HG03064 (cell line): ENCODE data around the gene PAPOLA.
"Not testable (repeated sequence)": the region's sequence is repeated elsewhere in the genome, so short reads cannot be mapped to it uniquely, and the experiment has no call there.

Experiments
- ATAC-seq: cut with Tn5 transposase; IDR thresholded peaks from one replicate; pipeline ENCODE4 v1.9.1; 2021; ENCODE audit warnings: low read depth; ENCODE audit not compliant: unreplicated experiment

PAPOLA gene

DNA sequence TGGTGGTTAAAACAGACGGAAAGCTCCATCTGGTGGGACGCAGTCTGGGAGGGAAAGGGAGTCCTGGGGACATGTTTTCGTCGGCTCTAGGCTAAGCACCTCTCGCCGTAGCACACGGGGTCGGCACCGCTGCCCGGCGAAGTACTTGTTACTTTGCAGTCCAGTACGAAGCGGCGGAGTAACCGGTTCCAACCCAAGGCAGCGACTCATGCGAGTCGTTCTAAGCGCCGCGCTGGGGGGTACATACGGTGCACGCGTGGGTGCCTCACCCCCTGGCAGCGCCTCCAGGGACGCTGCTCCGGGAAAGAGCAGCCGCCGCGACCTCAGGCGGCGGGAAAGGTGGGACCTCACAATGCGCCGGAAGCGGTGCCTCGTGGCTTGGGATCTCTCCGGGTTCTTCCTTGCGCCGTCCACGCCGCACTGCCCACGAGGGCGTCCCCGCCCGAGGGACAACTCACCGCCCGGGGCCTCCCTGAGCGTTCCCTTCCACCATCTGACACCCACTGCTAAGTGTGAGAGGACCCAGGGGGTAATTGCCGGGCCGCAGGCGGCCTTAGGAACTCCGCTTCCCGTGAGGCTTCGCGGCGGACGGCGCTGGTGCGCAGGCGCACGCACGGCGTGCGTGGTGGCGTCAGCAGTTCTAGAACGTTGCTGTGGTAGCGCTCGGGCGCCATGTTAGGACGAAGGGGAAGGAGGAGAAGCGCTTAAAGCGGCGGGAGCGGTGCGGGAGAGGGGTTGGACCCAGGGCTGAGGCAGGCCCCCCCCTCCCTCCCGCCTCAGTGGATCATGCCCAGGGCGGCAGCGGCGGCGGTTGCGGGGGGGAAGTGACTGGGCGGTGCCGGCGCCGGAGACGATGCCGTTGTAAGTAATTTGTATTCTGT is at the start of gene PAPOLA:
TSS of gene PAPOLA (plus strand) at position 643 of the 881 bp plus-strand sequence. CDS start at position 854, 211 bp downstream.
- peak; percentile 82 for ATAC-seq

DNA sequence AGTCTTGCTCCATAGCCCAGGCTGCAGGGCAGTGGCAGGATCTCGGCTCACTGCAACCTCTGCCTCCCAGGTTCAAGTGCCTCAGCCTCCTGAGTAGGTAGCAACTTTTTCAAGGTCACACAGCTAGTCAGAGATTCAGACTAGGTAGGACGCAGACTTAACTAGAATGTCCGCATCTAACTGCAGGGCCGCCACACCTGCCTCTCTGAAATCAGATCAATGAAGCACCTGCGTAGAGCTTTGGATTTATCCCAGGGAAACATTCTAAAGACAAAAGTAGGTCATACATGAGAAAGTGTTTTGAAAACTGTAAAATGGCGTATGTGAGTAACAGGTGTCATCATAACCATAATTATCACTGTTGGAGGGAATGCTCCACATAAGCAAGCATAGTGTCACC is 49.5 kb upstream of the PAPOLA start:
- ATAC-seq = no peak

DNA sequence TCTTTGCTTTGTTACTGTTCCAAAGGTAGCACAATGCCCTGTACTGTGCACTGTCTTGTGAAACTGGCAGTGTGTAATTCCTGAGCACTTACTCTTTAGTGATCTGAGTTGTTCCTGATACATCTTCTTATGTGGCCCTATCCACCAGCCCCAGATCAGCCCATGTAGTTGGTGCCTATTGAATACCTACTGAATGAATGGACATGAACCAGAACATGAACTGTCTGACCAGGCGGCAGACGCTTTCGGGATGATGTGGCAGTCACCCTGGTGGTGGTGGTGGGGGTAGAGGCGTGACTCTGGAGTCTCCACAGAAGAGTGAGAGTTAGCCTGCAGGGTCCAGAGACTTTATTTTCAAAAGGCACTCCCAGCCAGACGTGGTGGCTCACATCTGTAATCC is 46.6 kb upstream of the PAPOLA start:
- ATAC-seq = no peak

DNA sequence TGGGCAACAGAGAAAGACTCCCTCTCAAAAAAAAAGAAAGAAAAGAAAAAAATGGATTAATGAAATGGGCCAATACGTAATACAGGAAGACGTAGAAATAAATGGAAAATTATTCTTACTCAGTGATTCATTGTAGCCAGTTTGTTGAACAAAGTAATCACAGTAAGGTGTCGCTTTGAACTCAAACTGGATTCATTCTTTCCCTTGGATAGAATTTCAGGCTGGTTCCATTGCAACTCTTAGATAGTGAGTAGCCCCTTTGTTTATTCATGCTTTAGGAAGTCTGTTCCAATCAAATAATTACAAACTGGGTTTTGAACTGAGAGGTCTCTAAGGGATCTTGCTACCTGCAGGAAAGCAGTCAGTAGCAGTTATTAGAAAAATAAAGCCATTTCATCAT is 42.3 kb upstream of the PAPOLA start:
- no peak for ATAC-seq

DNA sequence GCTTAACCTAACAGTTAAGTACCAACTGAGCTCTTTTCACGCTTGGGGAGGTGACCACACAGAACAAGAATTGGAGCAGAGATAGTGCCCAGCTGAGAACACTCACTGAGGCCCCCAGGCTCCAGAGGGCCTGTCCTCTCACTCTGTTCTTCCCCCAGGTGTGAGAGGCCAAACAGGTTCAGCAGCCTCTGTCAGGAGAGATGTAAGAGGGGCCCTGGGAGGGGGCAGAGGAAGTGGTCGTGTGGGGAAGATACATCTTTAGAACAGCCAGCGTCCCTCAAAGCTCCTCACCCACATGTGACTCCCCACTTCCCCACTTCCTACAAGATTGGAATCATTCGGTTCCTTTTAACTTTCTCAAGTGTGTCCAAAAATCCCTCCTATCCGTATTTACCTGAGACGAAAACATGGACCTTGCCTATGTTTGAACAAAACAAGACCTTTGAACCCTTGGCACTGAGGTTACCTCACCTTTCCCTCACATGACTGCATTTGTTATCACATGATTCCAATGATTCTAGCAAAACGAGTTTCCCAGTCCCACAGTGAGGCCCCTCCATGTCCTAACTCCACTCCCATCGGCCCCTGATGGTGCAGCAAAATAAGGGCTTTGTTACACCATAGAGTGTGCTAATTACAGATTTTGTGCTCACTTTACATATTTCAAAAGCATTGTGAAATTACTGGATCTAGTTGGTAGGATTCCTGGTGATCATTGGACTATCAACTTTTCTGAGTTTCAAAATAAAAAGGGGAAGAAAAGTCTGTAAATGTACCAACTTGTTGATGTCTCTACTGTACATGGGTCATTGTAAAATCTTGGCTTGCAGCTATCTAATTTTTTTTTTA is 40.0 kb upstream of the PAPOLA start:
- no peak for ATAC-seq

DNA sequence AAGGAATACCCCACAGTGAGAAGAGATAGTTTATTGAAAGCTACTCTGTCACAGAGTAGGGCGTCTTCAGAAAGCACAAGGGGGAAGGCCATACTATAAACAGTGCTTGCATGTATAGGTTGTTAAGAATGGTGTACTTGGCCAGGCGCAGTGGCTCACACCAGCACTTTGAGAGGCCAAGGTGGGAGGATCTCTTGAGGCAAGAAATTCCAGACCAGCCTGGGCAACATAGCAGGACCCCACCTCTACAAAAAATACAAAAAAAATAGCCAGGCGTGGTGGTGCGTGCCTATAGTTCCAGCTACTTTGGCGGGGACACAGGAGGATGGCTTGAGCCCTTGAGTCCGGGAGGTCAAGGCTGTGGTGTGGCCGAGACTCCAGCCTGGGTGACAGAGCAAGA is 38.0 kb upstream of the PAPOLA start:
- ATAC-seq = no peak

DNA sequence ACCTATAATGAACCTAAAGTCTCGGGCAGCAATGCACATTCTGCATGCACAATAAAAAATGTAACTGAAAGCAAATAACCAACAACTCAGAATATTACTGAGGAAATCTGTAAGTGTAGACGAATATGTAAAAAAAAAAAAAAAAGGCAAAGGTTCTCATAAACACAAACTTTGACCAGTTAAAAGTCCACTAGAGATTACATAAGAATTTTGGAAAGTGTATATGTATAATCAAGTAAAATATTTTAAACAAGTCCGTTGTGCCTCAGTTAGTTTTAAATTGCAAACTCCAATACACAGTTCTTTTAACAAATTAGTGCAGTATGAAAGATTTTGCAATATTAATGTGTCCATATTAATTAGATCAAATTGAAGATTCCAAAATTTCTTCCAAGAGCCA is 35.3 kb upstream of the PAPOLA start:
- no peak for ATAC-seq

DNA sequence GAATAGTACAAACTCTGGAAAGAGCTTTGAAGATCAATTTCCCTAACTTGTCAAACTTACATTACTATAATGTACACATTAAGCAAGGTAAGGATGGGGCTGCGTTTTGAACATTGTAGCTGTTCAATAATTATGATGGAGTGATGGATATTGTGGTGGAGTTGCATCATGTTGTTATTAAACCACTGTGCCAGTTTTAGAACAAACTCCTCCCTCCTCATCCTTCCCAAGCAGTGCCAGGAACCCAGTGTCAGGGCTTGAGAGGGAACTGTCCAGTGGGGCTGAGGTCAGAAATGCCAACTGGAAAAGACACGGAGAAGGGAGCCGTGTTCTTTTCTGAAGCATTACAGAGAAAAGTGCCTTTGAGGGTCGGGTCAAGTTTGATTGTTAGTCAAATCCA is 31.9 kb upstream of the PAPOLA start:
- ATAC-seq = no peak

DNA sequence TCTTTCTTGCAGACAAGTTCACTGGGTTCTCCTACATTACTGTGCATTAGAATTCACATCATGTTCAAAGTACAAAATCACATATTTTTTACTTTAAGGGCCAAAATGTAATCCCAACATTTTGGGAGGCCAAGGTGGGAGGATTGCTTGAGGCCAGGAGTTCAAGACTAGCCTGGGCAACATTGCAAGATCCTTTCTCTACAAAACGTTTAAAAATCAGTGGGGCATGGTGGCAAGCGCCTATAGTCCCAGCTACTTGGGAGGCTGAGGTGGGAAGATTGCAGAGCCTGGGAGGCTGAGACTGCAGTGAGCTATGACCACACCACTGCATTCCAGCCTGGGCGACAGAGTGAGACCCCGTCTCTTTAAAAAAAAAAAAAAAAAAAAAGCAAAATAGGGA is 31.2 kb upstream of the PAPOLA start:
- ATAC-seq = not testable (repeated sequence)

DNA sequence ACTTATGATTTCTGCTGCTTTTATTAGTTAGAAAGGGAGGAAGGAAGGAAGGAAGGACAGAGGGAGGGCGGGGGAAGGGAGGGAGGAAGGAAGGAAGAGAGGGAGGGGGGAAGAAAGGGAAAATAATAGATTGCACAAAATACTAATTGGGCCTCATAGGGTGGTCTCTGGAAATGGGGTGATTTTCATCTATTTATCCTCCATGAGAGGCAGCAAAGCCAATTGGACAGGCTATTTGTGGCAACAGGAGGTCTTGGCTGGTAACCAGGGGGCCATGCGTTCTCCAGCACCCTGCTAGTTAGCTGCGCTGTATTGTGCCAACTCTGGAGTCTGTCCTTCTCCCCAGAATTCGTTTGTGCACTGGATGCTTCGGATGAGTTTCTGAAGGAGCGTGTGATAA is 24.1 kb upstream of the PAPOLA start:
- no peak for ATAC-seq

DNA sequence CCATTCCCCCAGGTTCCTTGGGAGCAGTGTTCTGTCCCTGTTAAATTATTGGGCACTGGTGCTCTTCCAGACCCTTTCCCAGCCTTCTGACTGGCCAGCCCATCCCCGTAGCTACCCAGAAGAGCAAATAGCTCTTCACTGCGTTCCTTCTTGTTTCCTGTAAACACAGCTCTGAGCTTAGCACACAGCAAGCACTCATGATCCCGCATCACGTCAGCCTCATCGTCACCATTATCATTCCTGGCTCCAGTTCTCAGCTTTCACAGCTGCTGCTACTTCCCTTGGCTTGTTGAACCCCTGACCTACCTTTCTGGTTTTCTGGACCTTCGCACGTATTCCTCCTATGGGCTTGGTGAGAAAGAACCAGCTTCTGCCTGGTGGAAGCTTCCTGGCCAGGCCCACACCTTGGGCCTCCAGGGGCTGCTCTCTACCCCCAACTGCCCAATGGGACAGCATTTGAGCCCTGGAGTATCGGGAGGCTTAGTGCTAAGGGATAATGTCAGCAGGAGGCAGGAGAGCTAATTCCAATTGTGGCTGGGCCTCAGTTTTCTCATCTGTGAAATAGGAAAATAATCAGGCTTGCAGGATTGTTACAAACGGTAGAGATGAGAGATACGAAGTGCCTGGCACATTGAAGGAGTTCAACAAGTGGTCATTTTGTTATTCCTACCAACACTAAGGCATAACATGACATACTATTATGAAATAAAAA is 22.6 kb upstream of the PAPOLA start:
- no peak for ATAC-seq

DNA sequence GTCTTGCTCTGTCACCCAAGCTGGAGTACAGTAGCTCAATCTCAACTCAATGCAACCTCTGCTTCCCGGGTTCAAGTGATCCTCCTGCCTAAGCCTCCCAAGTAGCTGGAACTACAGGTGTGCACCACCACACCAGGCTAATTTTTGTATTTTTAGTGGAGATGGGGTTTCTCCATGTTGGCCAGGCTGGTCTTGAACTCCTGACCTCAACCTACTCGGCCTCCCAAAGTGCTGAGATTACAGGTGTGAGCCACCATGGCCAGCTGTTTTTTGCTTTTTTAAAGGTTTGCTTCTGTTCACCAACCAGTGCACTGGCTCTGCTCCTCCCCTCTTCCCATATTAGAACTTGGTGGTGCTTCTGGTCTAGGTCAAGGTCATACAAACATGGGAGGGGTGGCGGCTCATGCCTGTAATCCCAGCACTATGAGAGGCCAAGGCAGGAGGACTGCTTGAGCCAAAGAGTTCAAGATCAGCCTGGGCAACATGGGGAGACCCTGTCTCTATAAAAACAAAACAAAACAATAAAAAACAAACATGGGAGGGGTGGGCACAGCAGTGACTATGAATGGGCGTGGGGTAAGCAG is 20.4 kb upstream of the PAPOLA start:
- no peak for ATAC-seq

DNA sequence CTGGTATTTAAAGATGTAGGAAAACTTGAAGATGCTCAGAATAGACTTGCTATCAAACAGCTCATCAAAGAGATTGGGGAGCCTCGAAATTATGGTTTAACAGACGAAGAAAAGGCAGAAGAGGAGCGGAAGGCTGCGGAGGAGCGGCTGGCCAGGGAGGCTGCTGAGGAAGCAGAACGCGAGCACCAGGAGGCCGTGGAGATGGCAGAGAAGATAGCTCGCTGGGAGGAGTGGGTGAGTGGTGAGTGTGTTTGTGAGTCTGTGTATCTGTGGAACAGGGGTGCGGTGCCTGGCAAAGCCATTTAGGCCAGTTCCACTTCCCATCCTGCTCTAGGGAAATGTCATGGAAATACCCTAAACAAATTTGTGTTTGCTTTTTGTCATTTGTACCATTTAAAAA is 19.2 kb upstream of the PAPOLA start:
- ATAC-seq = no peak

DNA sequence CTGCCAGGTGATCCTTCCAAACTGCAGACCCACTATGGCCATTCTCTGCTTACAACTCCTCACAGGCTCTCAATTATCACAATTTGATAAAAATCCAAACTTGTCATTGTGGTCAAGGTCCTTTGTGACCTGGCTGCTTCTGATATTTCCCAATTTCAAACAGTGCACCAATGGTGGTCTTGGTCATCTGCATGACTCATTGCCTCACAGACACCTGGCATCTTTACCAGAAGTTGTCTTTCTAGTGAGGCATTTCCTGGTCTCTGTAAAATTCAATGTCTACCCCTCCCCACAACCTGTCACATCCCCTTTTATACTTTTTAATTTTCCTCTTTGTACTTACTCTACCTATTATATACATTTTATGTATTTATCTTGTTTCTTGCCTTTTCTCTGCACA is 17.8 kb upstream of the PAPOLA start:
- no peak for ATAC-seq

DNA sequence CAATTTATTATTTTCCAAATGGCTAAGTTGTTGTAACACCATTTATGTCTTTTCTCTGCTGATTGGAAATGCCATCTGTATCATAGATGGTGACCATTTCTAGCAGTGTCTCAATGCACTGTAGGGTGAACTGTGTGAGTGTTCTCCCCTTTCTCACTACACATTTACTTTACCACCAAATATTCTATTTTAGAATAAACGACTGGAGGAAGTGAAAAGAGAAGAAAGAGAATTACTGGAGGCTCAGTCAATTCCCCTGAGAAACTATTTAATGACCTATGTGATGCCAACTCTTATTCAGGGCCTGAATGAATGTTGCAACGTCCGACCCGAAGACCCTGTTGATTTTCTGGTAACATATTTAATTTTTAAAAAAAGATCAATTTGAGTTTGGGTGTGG is 15.5 kb upstream of the PAPOLA start:
- peak; percentile 80 for ATAC-seq

DNA sequence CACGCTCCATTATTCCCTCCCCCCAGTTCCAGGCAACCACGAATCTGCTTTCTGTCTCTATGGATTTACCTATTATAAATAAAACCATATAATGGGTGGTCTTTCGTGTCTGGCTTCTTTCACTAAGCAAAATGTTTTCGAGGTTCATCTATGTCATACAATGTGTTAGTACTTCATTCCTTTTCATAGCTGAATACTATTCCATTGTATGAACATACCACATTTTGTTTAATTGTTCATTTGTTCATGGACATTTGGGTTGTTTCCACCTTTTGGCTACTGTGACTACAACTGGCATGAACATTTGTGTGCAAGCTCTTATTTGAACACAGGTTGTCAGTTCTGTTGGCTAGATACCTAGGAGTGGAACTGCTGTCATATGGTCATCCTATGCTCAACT is 12.9 kb upstream of the PAPOLA start:
- no peak for ATAC-seq

DNA sequence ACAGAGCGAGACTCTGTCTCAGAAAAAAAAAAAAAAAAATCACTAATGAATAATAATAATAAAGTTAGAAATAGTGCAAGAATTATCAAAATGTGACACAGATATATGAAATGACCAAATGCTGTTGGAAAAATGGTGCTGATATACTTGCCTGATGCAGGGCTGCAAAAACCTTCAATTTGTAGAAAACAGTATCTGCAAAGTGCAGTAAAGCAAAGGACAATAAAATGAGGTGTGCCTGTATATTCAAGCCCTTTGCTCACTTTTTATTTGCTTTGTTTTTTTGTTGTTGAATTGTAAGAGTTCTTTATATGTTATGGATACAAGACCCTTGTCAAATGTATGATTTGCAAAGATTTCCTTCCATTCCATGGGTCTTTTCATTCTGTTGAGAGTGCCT is 9.0 kb upstream of the PAPOLA start:
- no peak for ATAC-seq

DNA sequence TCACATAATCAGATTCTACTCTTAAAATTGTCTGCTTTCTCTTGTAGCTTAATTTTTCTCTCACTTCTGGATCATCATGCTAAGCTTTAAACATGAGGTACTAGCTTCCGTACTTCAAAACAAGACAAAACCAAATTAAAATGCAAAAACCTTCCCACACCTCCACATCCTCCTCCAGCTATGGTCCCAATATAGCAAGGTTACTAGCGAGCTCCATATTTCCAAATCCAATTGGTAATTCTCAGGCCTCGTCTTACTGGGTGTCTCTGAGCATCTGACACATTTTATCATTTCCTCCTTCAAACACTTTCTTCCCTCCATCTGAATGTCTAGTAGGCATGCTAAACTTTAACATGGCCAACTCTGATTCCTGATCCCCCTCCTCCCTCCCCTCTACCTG is 7.9 kb upstream of the PAPOLA start:
- no peak for ATAC-seq

DNA sequence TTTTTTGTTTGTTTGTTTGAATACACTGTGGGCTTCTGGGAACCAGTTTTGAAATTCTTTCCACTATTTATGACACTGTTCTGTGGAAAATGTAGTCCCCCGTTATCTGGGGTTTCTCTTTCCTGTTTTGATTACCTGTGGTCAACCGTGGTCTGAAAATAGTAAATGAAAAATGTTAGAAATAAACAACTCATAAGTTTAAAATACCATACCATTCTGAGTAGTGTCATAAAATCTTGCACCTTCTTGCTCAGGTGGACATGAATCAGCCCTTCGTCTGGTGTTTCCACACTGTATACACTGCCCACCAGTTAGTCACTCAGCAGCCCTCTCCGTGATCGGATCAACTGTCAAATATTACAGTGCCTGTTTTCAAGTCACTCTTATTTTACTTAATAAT is 5.1 kb upstream of the PAPOLA start:
- ATAC-seq = peak; percentile 34

DNA sequence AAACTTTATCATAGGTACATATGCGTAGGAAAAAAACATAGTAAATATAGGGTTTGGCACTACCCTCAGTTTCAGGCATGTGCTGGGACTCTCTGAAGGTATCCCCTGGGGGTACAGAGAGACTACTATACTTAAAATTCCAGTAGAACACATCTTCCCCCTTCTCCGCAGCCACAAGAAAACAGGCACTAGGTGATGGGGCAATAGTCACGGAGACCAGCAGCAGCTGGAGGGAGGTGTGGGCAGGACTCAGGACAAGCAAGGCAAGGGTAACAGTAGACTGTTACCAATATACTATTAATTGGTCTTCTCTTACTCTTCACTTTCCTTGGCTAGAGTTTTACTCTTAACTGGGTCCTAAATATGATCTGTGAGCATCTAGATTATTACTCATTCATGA is 4.6 kb upstream of the PAPOLA start:
- no peak for ATAC-seq
